K562 (cell line): ENCODE measurements around the gene NUP98. TPM values are rescaled to one million over a fixed set of nuclear protein-coding genes. Genes with fewer than 3 reads are reported as not detected.

Experiments used
- CHCHD3 ChIP-seq: fragments of 250-450 bp; sonication (Bioruptor Pico); IDR thresholded peaks from 2 replicates; pipeline ENCODE4 v2.1.2; 2022; ENCODE audit warnings: mild to moderate bottlenecking
- DLX4 ChIP-seq: fragments of 250-450 bp; sonication (Bioruptor Pico); IDR thresholded peaks from 2 replicates; pipeline ENCODE4 v1.6.1; 2021; ENCODE audit warnings: mild to moderate bottlenecking
- GTF2E2 ChIP-seq: fragments of 200-800 bp; sonication (Bioruptor generic); IDR thresholded peaks from 2 replicates; pipeline ENCODE4 v1.6.1; 2016; ENCODE audit warnings: missing genetic modification characterization, missing compliant biosample characterization
- KDM4B ChIP-seq, 2 experiments: fragments of 450-650 bp in 1 of 2; sonication (generic) in 1 of 2; IDR thresholded peaks; 2 replicates each; pipeline ENCODE4 v1.6.1; 2016 to 2017; ENCODE audit warnings: borderline replicate concordance in 2 of 2, antibody characterized with exemption in 1 of 2, low read depth in 1 of 2, mild to moderate bottlenecking in 1 of 2
- PPARD ChIP-seq: fragments of 250-450 bp; sonication (Bioruptor Pico); IDR thresholded peaks from 2 replicates; pipeline ENCODE4 v1.8.0; 2022; ENCODE audit warnings: inconsistent platforms, mild to moderate bottlenecking, moderate library complexity
- RAD21 ChIP-seq, 2 experiments: fragments of 250-450 bp in 1 of 2; fragments of 450-650 bp in 1 of 2; sonication (Bioruptor Pico) in 1 of 2; formaldehyde crosslinking in 1 of 2; IDR thresholded peaks in 1 of 2; conservative IDR thresholded peaks in 1 of 2; 2 replicates each; pipeline versions ENCODE4 v1.4.0 to v1.8.0; 2020 to 2022; ENCODE audit warnings: mild to moderate bottlenecking in 2 of 2, moderate library complexity in 1 of 2
- RBM34 ChIP-seq: fragments of 200-400 bp; formaldehyde crosslinking; IDR thresholded peaks from 2 replicates; pipeline ENCODE4 v1.6.1; 2018; ENCODE audit warnings: low read length, borderline replicate concordance; ENCODE audit not compliant: insufficient read depth
- SLC30A9 ChIP-seq: fragments of 250-450 bp; sonication (Bioruptor Pico); IDR thresholded peaks from 2 replicates; pipeline ENCODE4 v1.8.0; 2022; ENCODE audit warnings: mild to moderate bottlenecking, moderate library complexity
- XRCC4 ChIP-seq: IDR thresholded peaks from one replicate; pipeline ENCODE4 v1.6.1; 2011; ENCODE audit not compliant: insufficient read depth, insufficient read length; ENCODE audit errors: extremely low read depth
- ZBTB40 ChIP-seq, 2 experiments: fragments of 450-650 bp in 1 of 2; sonication (generic) in 1 of 2; formaldehyde crosslinking in 1 of 2; IDR thresholded peaks; 2 replicates each; pipeline versions ENCODE4 v1.7.1 to v1.9.0; 2016 to 2022; ENCODE audit warnings: inconsistent platforms in 1 of 2, mild to moderate bottlenecking in 1 of 2, missing genetic modification reagents in 1 of 2
- ZNF134 ChIP-seq: fragments of 250-450 bp; sonication (Bioruptor Pico); conservative IDR thresholded peaks from 2 replicates; pipeline ENCODE4 v1.4.0; 2020
- ZNF511 ChIP-seq: sonication (generic); formaldehyde crosslinking; IDR thresholded peaks from 2 replicates; pipeline ENCODE4 v1.8.0; 2022; ENCODE audit warnings: mild to moderate bottlenecking, missing genetic modification reagents
- ZNF512 ChIP-seq: IDR thresholded peaks from 2 replicates; pipeline ENCODE4 v1.6.1; 2016; ENCODE audit warnings: missing genetic modification characterization, missing compliant biosample characterization
- ZNF561 ChIP-seq: fragments of 450-650 bp; formaldehyde crosslinking; conservative IDR thresholded peaks from 2 replicates; pipeline ENCODE4 v1.4.0; 2020; ENCODE audit warnings: mild to moderate bottlenecking, moderate library complexity
- polyA plus RNA-seq, 8 experiments: library from polyadenylated mRNA; depleted of rRNA in 4 of 8; stranded (reverse) in 5 of 8; unstranded in 3 of 8; fragments of >200 nt; fragmentation: Nextera tagmentation in 2 of 8; fragmentation: Illumina TruSeq in 1 of 8; extraction: Ambion mirVana in 2 of 8; extraction: Trizol in 1 of 8; gene quantifications; 2 replicates each; pipeline versions ENCODE4 v1.2.1 to v1.2.3, GENCODE V29; 2011 to 2014; ENCODE audit warnings: inconsistent platforms in 1 of 8, missing spikeins in 1 of 8
- total RNA-seq, 7 experiments: library from RNA; depleted of rRNA in 6 of 7; stranded (reverse); fragments of >200 nt in 6 of 7; fragmentation: Illumina TruSeq in 2 of 7; extraction: Trizol in 2 of 7; gene quantifications; 2 replicates each; pipeline versions ENCODE4 v1.2.1 to v1.2.3, GENCODE V29; 2011 to 2021; ENCODE audit warnings: low replicate concordance in 1 of 7

NUP98 gene
- total and polyA plus RNA-seq, 9 of the 15 experiments (the other 6 are each of a cell fraction or from before 2014, with no cell fraction given) = 45.1 to 196 (median 130) TPM

- TF ChIP-seq KDM4B (IDR thresholded peaks at IDR 0.05; ENCODE audit: borderline replicate concordance in 2 of 2, low read depth in 1 of 2) (no peak; a peak in 1 of 4 replicates), SLC30A9 (CRISPR knock-in tag) (no peak), ZBTB40 (IDR thresholded peaks at IDR 0.05) (no peak), ZBTB40 (CRISPR knock-in tag; IDR thresholded peaks at IDR 0.05) (no peak), GTF2E2 (tag) (peak; percentile 78), ZNF561 (CRISPR knock-in tag) (no peak), ZNF134 (no peak), XRCC4 (no peak), PPARD (CRISPR knock-in tag) (no peak), ZNF511 (CRISPR knock-in tag) (peak; percentile 73; the same call in 1 of the 2 replicates), RBM34 (no peak), RAD21 (CRISPR knock-in tag; conservative IDR thresholded peaks at IDR 0.05 in 1 of 2, IDR thresholded peaks at IDR 0.05 in 1 of 2) (peak; percentile 83 to 88), CHCHD3 (CRISPR knock-in tag) (no peak), DLX4 (CRISPR knock-in tag) (no peak), ZNF512 (tag) (no peak)
These were observed 44.3 kb upstream of the NUP98 start (continued) for GRCh38 chr11:3841426-3842350.
